Mucosa of rectum (tissue), 2 donors: Measurements from ENCODE around the gene TXLNG.

Experiments used
- H3K27ac ChIP-seq, 2 donors: one replicate each; pipeline ENCODE4 v1.7.0; 2013; ENCODE audit warnings: inconsistent platforms in 2 of 2, low read depth in 2 of 2, low read length in 2 of 2
- H3K27me3 ChIP-seq, 2 donors: one replicate each; pipeline ENCODE4 v1.7.0; 2013; ENCODE audit warnings: low read length in 2 of 2; ENCODE audit not compliant: control insufficient read depth in 2 of 2, insufficient read depth in 2 of 2
- H3K36me3 ChIP-seq, 2 donors: one replicate each; pipeline ENCODE4 v1.7.0; 2013; ENCODE audit warnings: low read length in 2 of 2; ENCODE audit not compliant: control insufficient read depth in 2 of 2, insufficient read depth in 2 of 2
- H3K4me1 ChIP-seq, 2 donors: one replicate each; pipeline ENCODE4 v1.7.0; 2013; ENCODE audit warnings: low read length in 2 of 2, mild to moderate bottlenecking in 1 of 2; ENCODE audit not compliant: control insufficient read depth in 2 of 2, insufficient read depth in 2 of 2
- H3K4me3 ChIP-seq, 2 donors: one replicate each; pipeline ENCODE4 v1.7.0; 2013; ENCODE audit warnings: low read length in 2 of 2
- H3K9ac ChIP-seq, 2 donors: one replicate each; pipeline ENCODE4 v1.7.0; 2013; ENCODE audit warnings: low read length in 2 of 2, low read depth in 1 of 2, mild to moderate bottlenecking in 1 of 2
- H3K9me3 ChIP-seq, 2 donors: one replicate each; pipeline ENCODE4 v1.7.0; 2013; ENCODE audit warnings: low read length in 2 of 2; ENCODE audit not compliant: control insufficient read depth in 2 of 2
- donor health status: healthy.
- donor health status: Normal muscosa, but diverticular disease.

TXLNG gene

GRCh38 chrX:16870095-16870861 is 84.0 kb downstream of the TXLNG start, which contains the start of gene RBBP7:
RBBP7 (minus strand) TSS chrX:16870362; CDS start chrX:16870053, 309 bp downstream.
- Histone ChIP-seq H3K4me3 (peak within 1 kb of the TSS; percentile 76 to 82), H3K27me3 (peaks cover 2 to 9% of the 10 kb centered on the region in 2 donors), H3K36me3 (no peaks in the 10 kb centered on the region)

GRCh38 chrX:16870862-16871815 is 84.9 kb downstream of the TXLNG start:
- H3K27ac ChIP-seq, result peak overlapping the region; percentile 61 to 82
- peaks cover 0 to 7% of the 10 kb centered on the region in 2 donors for H3K27me3 ChIP-seq
- no peaks in the 10 kb centered on the region for H3K36me3 ChIP-seq
- peaks cover 0 to 7% of the 10 kb centered on the region in 2 donors for H3K4me1 ChIP-seq
- peak overlapping the region; percentile 46 to 70 for H3K9ac ChIP-seq
- H3K4me3 ChIP-seq, result peak overlapping the region; percentile 57 to 75
- H3K9me3 ChIP-seq, result no peaks in the 10 kb centered on the region

More at GRCh38 chrX:16870095-16870861, 84.0 kb downstream of the TXLNG start, which contains the start of gene RBBP7:
- H3K9ac ChIP-seq, result peak within 1 kb of the TSS; percentile 72 to 76
- H3K27ac ChIP-seq, result peak within 1 kb of the TSS; percentile 88 to 92
- peaks cover 0 to 7% of the 10 kb centered on the region in 2 donors for H3K4me1 ChIP-seq
- H3K9me3 ChIP-seq, result no peaks in the 10 kb centered on the region

- Histone ChIP-seq H3K9ac (no peak overlapping the region), H3K27ac (no peak overlapping the region), H3K4me3 (no peak overlapping the region)
Measured at GRCh38 chrX:16873106-16873505, 86.8 kb downstream of the TXLNG start.

GRCh38 chrX:16874458-16875095 is 88.3 kb downstream of the TXLNG start:
- no peak overlapping the region for H3K4me3 ChIP-seq
- H3K27ac ChIP-seq, result no peak overlapping the region
- H3K9ac ChIP-seq, result no peak overlapping the region
- peaks cover 0 to 4% of the 10 kb centered on the region in 2 donors for H3K4me1 ChIP-seq
- peaks cover 0 to 10% of the 10 kb centered on the region in 2 donors for H3K27me3 ChIP-seq
- no peaks in the 10 kb centered on the region for H3K36me3 ChIP-seq
- H3K9me3 ChIP-seq, result no peaks in the 10 kb centered on the region

More at GRCh38 chrX:16873106-16873505, 86.8 kb downstream of the TXLNG start:
- H3K27me3 ChIP-seq, result peaks cover 0 to 10% of the 10 kb centered on the region in 2 donors
- H3K9me3 ChIP-seq, result no peaks in the 10 kb centered on the region
- peaks cover 0 to 7% of the 10 kb centered on the region in 2 donors for H3K4me1 ChIP-seq
- H3K36me3 ChIP-seq, result no peaks in the 10 kb centered on the region

- H3K27ac ChIP-seq, result no peak overlapping the region
- no peaks in the 10 kb centered on the region for H3K36me3 ChIP-seq
- no peaks in the 10 kb centered on the region for H3K4me1 ChIP-seq
- no peak overlapping the region for H3K4me3 ChIP-seq
- H3K9me3 ChIP-seq, result no peaks in the 10 kb centered on the region
- H3K9ac ChIP-seq, result no peak overlapping the region
- peaks cover 0 to 10% of the 10 kb centered on the region in 2 donors for H3K27me3 ChIP-seq
Measured at GRCh38 chrX:16876696-16877095, 90.4 kb downstream of the TXLNG start.

GRCh38 chrX:16882169-16882568 is 95.9 kb downstream of the TXLNG start:
- Histone ChIP-seq H3K27ac (no peak overlapping the region), H3K36me3 (no peaks in the 10 kb centered on the region), H3K9ac (peak overlapping the region in 1 of 2 donors; percentile 2), H3K4me3 (peak overlapping the region; percentile 27 to 45), H3K4me1 (peaks cover 3 to 6% of the 10 kb centered on the region in 2 donors), H3K27me3 (peaks cover 4 to 15% of the 10 kb centered on the region in 2 donors), H3K9me3 (no peaks in the 10 kb centered on the region)

- H3K36me3 ChIP-seq, result no peaks in the 10 kb centered on the region
- peaks cover 4 to 14% of the 10 kb centered on the region in 2 donors for H3K27me3 ChIP-seq
- peak overlapping the region; percentile 60 to 71 for H3K27ac ChIP-seq
- H3K9me3 ChIP-seq, result no peaks in the 10 kb centered on the region
- H3K9ac ChIP-seq, result peak overlapping the region; percentile 43 to 53
- peak overlapping the region; percentile 65 to 67 for H3K4me3 ChIP-seq
- H3K4me1 ChIP-seq, result peaks cover 3 to 6% of the 10 kb centered on the region in 2 donors
Measured at GRCh38 chrX:16882702-16883486, 96.6 kb downstream of the TXLNG start.

- no peaks in the 10 kb centered on the region for H3K9me3 ChIP-seq
- H3K4me1 ChIP-seq, result peaks cover 3 to 6% of the 10 kb centered on the region in 2 donors
- H3K27me3 ChIP-seq, result peaks cover 4 to 14% of the 10 kb centered on the region in 2 donors
- no peak overlapping the region for H3K9ac ChIP-seq
- H3K36me3 ChIP-seq, result no peaks in the 10 kb centered on the region
- H3K27ac ChIP-seq, result no peak overlapping the region
- peak overlapping the region in 1 of 2 donors; percentile 67 for H3K4me3 ChIP-seq
Measured at GRCh38 chrX:16883487-16883804, 97.2 kb downstream of the TXLNG start.

- Histone ChIP-seq H3K36me3 (no peaks in the 10 kb centered on the region), H3K4me1 (peaks cover 3 to 6% of the 10 kb centered on the region in 2 donors), H3K9ac (no peak overlapping the region), H3K4me3 (no peak overlapping the region), H3K9me3 (no peaks in the 10 kb centered on the region), H3K27me3 (peaks cover 4 to 14% of the 10 kb centered on the region in 2 donors), H3K27ac (no peak overlapping the region)
Measured at GRCh38 chrX:16885628-16886027, 99.4 kb downstream of the TXLNG start.
